Peyer's patch (tissue), 4 donors: Measurements from ENCODE around the gene TRIP10.

Source experiments
- POLR2A ChIP-seq, 2 donors: fragments of 450-650 bp; IDR thresholded peaks; one replicate each; pipeline ENCODE4 v1.5.1; 2017; ENCODE audit warnings: antibody characterized with exemption in 2 of 2, mild to moderate bottlenecking in 2 of 2, moderate library complexity in 2 of 2
- TF ChIP-seq, protein P1 (sequence below), 6 experiments: fragments of 450-650 bp in 4 of 6; fragments of 200-600 bp in 2 of 6; sonication (generic) in 1 of 6; IDR thresholded peaks; one replicate each; pipeline ENCODE4 v1.5.1; 2017 to 2019; ENCODE audit warnings: antibody characterized with exemption in 6 of 6, mild to moderate bottlenecking in 3 of 6, moderate library complexity in 1 of 6

DNA sequence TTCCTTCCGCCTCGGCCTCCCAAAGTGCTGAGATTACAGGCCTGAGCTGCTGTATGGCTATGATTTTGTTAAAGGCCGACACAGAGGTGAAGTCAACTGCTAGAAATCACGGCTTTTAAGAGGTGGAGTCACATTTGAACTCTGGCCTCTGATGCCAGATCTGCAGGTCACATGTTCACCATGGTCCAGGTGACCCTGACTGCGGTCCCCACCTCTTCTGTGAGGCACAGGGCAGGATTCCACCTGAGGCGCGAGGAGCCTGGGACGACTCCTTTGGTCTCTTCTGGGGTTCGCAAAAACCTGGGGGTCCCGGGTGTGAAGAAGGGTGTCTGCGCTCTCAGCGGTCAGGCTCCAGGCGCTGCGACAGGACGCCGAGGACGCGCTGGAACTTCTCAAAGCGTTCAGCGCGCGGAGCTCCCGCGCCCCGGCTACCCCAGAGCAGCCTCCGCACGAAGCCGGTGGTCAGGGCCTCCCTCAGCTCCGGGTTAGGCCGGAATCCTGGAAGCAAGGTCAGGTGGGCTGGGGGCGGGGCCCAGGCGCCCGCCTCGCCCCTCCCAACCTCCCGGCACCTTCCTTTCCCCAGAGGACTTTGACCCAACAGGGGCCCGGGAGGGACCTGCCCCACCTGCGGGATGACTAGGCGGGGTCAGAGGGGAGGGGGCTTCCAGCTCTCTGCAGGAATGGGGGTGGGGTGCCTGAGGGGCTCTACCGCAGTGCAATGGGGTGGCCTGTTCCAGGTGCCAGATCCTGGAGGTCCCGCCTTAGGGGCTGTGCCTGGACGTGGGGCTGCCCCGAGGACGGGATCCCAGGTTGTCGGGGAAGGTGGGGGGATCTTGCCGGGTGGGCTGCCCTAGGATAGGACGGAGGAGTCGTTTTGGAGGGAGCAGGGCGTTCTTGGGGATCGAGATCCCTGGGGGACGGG is 13.0 kb downstream of the TRIP10 start:
- TF ChIP-seq, protein P1, sequence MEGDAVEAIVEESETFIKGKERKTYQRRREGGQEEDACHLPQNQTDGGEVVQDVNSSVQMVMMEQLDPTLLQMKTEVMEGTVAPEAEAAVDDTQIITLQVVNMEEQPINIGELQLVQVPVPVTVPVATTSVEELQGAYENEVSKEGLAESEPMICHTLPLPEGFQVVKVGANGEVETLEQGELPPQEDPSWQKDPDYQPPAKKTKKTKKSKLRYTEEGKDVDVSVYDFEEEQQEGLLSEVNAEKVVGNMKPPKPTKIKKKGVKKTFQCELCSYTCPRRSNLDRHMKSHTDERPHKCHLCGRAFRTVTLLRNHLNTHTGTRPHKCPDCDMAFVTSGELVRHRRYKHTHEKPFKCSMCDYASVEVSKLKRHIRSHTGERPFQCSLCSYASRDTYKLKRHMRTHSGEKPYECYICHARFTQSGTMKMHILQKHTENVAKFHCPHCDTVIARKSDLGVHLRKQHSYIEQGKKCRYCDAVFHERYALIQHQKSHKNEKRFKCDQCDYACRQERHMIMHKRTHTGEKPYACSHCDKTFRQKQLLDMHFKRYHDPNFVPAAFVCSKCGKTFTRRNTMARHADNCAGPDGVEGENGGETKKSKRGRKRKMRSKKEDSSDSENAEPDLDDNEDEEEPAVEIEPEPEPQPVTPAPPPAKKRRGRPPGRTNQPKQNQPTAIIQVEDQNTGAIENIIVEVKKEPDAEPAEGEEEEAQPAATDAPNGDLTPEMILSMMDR (IDR thresholded peaks at IDR 0.05), result no peak
- TF ChIP-seq POLR2A (IDR thresholded peaks at IDR 0.05), result peak; percentile 52 to 67
